HCT116 (cell line): ENCODE results near the gene SLC35G6. TPM values are rescaled to one million over a fixed set of nuclear protein-coding genes. Genes with fewer than 3 reads are reported as not detected.

Experiments
- ATAC-seq: fragments of 200-7000 bp; cut with Tn5 transposase; 2 replicates; pipeline ENCODE4 v1.9.1; 2020; ENCODE audit warnings: mild to moderate bottlenecking, moderate library complexity
- BruUV-seq: library from RNA; stranded (reverse); fragments of 400-500 nt; replicated peaks from 2 replicates; lab custom pipeline; 2021; lab: Mats Ljungman, UMichigan
- CTCF ChIA-PET: fragments of 300-600 bp; sonication (Branson Sonifier 250); formaldehyde crosslinking; loops from one replicate; lab custom pipeline; 2021; ENCODE audit warnings: antibody characterized with exemption; lab: Charles Lee
- POLR2A ChIA-PET: fragments of 300-600, 350-600 bp; sonication (Branson Sonifier 250); formaldehyde crosslinking; loops from one replicate; lab custom pipeline; 2021; ENCODE audit warnings: antibody characterized with exemption; lab: Charles Lee
- RAD21 ChIA-PET, 2 experiments: fragments of 300-600 bp; sonication (Branson Sonifier 250); formaldehyde crosslinking; loops; one replicate each; lab custom pipeline; 2023; ENCODE audit warnings: low total read pairs in 2 of 2; ENCODE audit not compliant: uncharacterized antibody in 2 of 2, unreplicated experiment in 2 of 2, low non-redundant PET in 1 of 2; lab: Charles Lee
- DNase-seq: peaks from one replicate; pipeline ENCODE4 v3.0.0-alpha.2; 2010; ENCODE audit warnings: low read depth, low spot score
- H2AFZ ChIP-seq: fragments of 200-600 bp; shearing (Covaris generic), sonication (generic); 2 replicates; pipeline ENCODE4 v1.6.1; 2017; ENCODE audit warnings: low read depth, mixed run types, mixed read lengths, antibody characterized with exemption, low read length; ENCODE audit not compliant: poor library complexity, severe bottlenecking
- H3K27ac ChIP-seq: 2 replicates; pipeline ENCODE4 v1.5.1; 2012; ENCODE audit warnings: low read depth, low read length
- H3K27me3 ChIP-seq: fragments of 200-600 bp; sonication (generic); 2 replicates; pipeline ENCODE4 v1.6.1; 2016; ENCODE audit warnings: mixed run types, low read length, mixed read lengths; ENCODE audit not compliant: insufficient read depth
- H3K36me3 ChIP-seq, 2 experiments: fragments of 200-500 bp in 1 of 2; fragments of 200-600 bp in 1 of 2; sonication (Bioruptor generic) in 1 of 2; sonication (generic) in 1 of 2; 2 replicates each; pipeline versions ENCODE4 v1.5.1 to v1.6.1; 2014 to 2016; ENCODE audit warnings: low read length in 2 of 2, inconsistent platforms in 1 of 2, mixed read lengths in 1 of 2, mixed run types in 1 of 2; ENCODE audit not compliant: insufficient read depth in 2 of 2, control insufficient read depth in 1 of 2
- H3K4me1 ChIP-seq, 2 experiments: fragments of 200-600 bp in 1 of 2; sonication (generic) in 1 of 2; 2 replicates each; pipeline versions ENCODE4 v1.5.1 to v1.6.1; 2012 to 2017; ENCODE audit warnings: low read length in 2 of 2, inconsistent platforms in 1 of 2, mild to moderate bottlenecking in 1 of 2, mixed read lengths in 1 of 2, mixed run types in 1 of 2, moderate library complexity in 1 of 2; ENCODE audit not compliant: insufficient read depth in 2 of 2, control insufficient read depth in 1 of 2
- H3K4me2 ChIP-seq: fragments of 200-600 bp; sonication (generic); 2 replicates; pipeline ENCODE4 v1.6.1; 2017; ENCODE audit warnings: mixed run types, low read length, mixed read lengths
- H3K4me3 ChIP-seq, 2 experiments: fragments of 200-600 bp in 1 of 2; sonication (generic) in 1 of 2; replicated peaks in 1 of 2; 2 replicates each; pipeline ENCODE4 v1.5.1; 2011 to 2016; ENCODE audit warnings: low read length in 2 of 2, control low read depth in 1 of 2, low read depth in 1 of 2, mild to moderate bottlenecking in 1 of 2, mixed read lengths in 1 of 2, mixed run types in 1 of 2
- H3K79me2 ChIP-seq: fragments of 200-600 bp; sonication (generic); 2 replicates; pipeline ENCODE4 v1.6.1; 2017; ENCODE audit warnings: mild to moderate bottlenecking, mixed run types, low read length, moderate library complexity, mixed read lengths; ENCODE audit not compliant: insufficient read depth
- H3K9ac ChIP-seq: fragments of 200-600 bp; sonication (generic); 2 replicates; pipeline ENCODE4 v1.6.1; 2016; ENCODE audit warnings: low read length, mixed read lengths
- H3K9me2 ChIP-seq: fragments of 200-600 bp; sonication (generic), shearing (Covaris generic); 2 replicates; pipeline ENCODE4 v1.6.1; 2017; ENCODE audit warnings: mixed run types, mild to moderate bottlenecking, moderate library complexity; ENCODE audit not compliant: insufficient read depth
- H3K9me3 ChIP-seq, 2 experiments: fragments of 200-500 bp in 1 of 2; fragments of 200-600 bp in 1 of 2; sonication (Bioruptor generic) in 1 of 2; sonication (generic) in 1 of 2; 2 replicates each; pipeline ENCODE4 v1.6.1; 2014 to 2017; ENCODE audit warnings: low read length in 2 of 2, mixed read lengths in 2 of 2, inconsistent platforms in 1 of 2, low read depth in 1 of 2, mild to moderate bottlenecking in 1 of 2, mixed run types in 1 of 2, moderate library complexity in 1 of 2; ENCODE audit not compliant: control insufficient read depth in 1 of 2, insufficient read depth in 1 of 2
- H4K20me1 ChIP-seq: fragments of 200-600 bp; sonication (generic), shearing (Covaris generic); 2 replicates; pipeline ENCODE4 v1.6.1; 2017; ENCODE audit warnings: mixed run types, mild to moderate bottlenecking, moderate library complexity; ENCODE audit not compliant: insufficient read depth
- CEBPB ChIP-seq: IDR thresholded peaks from 2 replicates; pipeline ENCODE4 v1.6.1; 2012; ENCODE audit warnings: low read depth
- EGR1 ChIP-seq: IDR thresholded peaks from 2 replicates; pipeline ENCODE4 v1.6.1; 2012; ENCODE audit warnings: low read depth
- ELF1 ChIP-seq: IDR thresholded peaks from 2 replicates; pipeline ENCODE4 v1.6.1; 2012; ENCODE audit warnings: low read depth, borderline replicate concordance
- EZH2 ChIP-seq: fragments of 200-600 bp; sonication (generic); IDR thresholded peaks from 2 replicates; pipeline ENCODE4 v1.6.1; 2017; ENCODE audit warnings: antibody characterized with exemption, mixed run types
- EZH2phosphoT487 ChIP-seq: fragments of 200-600 bp; IDR thresholded peaks from 2 replicates; pipeline ENCODE4 v1.6.1; 2018; ENCODE audit warnings: antibody characterized with exemption, borderline replicate concordance
- POLR2A ChIP-seq: IDR thresholded peaks from 2 replicates; pipeline ENCODE4 v1.7.0; 2011; ENCODE audit warnings: borderline replicate concordance; ENCODE audit not compliant: insufficient read depth, insufficient read length; ENCODE audit errors: extremely low read depth
- RAD21 ChIP-seq: IDR thresholded peaks from 2 replicates; pipeline ENCODE4 v1.6.1; 2012; ENCODE audit warnings: low read depth, mild to moderate bottlenecking
- SRF ChIP-seq: IDR thresholded peaks from 2 replicates; pipeline ENCODE4 v1.6.1; 2012; ENCODE audit warnings: low read depth
- YY1 ChIP-seq: IDR thresholded peaks from 2 replicates; pipeline ENCODE4 v1.6.1; 2011; ENCODE audit warnings: low read length, low read depth, moderate library complexity, mild to moderate bottlenecking; ENCODE audit not compliant: insufficient replicate concordance; ENCODE audit errors: extremely low read depth
- ZFX ChIP-seq: fragments of 450-650 bp; IDR thresholded peaks from 2 replicates; pipeline ENCODE4 v1.6.1; 2017
- ZNF274 ChIP-seq: fragments of 200-500 bp; sonication (Bioruptor generic); IDR thresholded peaks from 2 replicates; pipeline ENCODE4 v1.6.1; 2014; ENCODE audit warnings: mild to moderate bottlenecking, low read depth, low read length, inconsistent platforms
- intact Hi-C: fragments of 100-400 bp; cut with micrococcal nuclease; formaldehyde crosslinking; loops from 2 replicates; pipeline ENCODE4 v1.10.0; 2022
- total RNA-seq: library from RNA; stranded (reverse); gene quantifications from one replicate; pipeline ENCODE4 v1.2.1, GENCODE V29; 2021; ENCODE audit not compliant: unreplicated experiment
- TF ChIP-seq, protein P1 (sequence below): IDR thresholded peaks from 2 replicates; pipeline ENCODE4 v1.6.1; 2012
- TF ChIP-seq, protein P2 (sequence below): IDR thresholded peaks from 2 replicates; pipeline ENCODE4 v1.6.1; 2011; ENCODE audit warnings: mild to moderate bottlenecking, low read length, moderate library complexity; ENCODE audit not compliant: insufficient replicate concordance; ENCODE audit errors: extremely low read depth
- TF ChIP-seq, protein P3 (sequence below), 3 experiments: fragments of 200-600 bp in 1 of 3; sonication (generic) in 1 of 3; IDR thresholded peaks in 2 of 3; conservative IDR thresholded peaks in 1 of 3; 2 replicates each; pipeline ENCODE4 v1.5.1; 2012 to 2017; ENCODE audit warnings: low read depth in 2 of 3, low read length in 2 of 3, antibody characterized with exemption in 1 of 3, borderline replicate concordance in 1 of 3, control low read depth in 1 of 3, mild to moderate bottlenecking in 1 of 3, mixed read lengths in 1 of 3, mixed run types in 1 of 3, moderate library complexity in 1 of 3; ENCODE audit not compliant: insufficient read depth in 1 of 3

The SLC35G6 gene
- total RNA-seq, 1 experiment from 2014 or later, result not detected

DNA sequence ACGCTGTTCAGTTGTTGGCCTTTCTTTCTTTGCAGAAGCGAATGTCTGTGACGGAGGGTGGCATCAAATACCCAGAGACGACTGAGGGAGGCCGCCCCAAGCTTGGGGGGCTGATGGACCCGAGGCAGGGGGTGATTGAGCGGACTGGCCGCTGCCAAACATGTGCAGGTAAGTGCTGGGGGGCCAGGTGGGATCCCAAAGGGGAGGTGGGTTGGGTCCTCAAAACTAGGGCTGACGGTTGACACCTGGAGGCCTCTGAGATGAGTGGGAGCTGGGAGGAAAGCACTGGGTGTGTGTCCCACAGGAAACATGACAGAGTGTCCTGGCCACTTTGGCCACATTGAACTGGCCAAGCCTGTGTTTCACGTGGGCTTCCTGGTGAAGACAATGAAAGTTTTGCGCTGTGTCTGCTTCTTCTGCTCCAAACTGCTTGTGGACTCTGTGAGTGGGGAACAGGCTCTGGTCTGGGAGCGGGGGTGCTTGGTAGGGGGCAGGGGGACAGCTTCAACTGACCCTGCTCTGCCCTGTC, 14.7 kb downstream of the SLC35G6 start:
- Histone ChIP-seq H3K4me3 (no peak overlapping the region), H3K9me2 (no peaks in the 10 kb centered on the region), H3K9ac (no peak overlapping the region), H3K4me2 (no peak overlapping the region), H3K27ac (no peak overlapping the region), H4K20me1 (peaks cover 23% of the 10 kb centered on the region; the same call in 1 of the 2 replicates), H2AFZ (no peak overlapping the region), H3K4me1 (no peaks in the 10 kb centered on the region), H3K36me3 (peaks cover 51 to 70% of the 10 kb centered on the region in 2 experiments), H3K79me2 (peaks cover 91% of the 10 kb centered on the region), H3K27me3 (no peaks in the 10 kb centered on the region), H3K9me3 (no peaks in the 10 kb centered on the region)
- POLR2A ChIA-PET, result no interaction called here
- BruUV-seq, result no TSS peak
- ATAC-seq, result no peak
- DNase-seq, result no peak
- intact Hi-C loops, result no loop called here
- TF ChIP-seq EGR1, result no peak
- TF ChIP-seq EZH2, result no peak
- TF ChIP-seq, protein P1, sequence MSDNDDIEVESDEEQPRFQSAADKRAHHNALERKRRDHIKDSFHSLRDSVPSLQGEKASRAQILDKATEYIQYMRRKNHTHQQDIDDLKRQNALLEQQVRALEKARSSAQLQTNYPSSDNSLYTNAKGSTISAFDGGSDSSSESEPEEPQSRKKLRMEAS, result no peak
- no peak for TF ChIP-seq ELF1
- no peak for TF ChIP-seq POLR2A
- no peak for TF ChIP-seq EZH2phosphoT487
- no peak for TF ChIP-seq SRF
- TF ChIP-seq, protein P2, sequence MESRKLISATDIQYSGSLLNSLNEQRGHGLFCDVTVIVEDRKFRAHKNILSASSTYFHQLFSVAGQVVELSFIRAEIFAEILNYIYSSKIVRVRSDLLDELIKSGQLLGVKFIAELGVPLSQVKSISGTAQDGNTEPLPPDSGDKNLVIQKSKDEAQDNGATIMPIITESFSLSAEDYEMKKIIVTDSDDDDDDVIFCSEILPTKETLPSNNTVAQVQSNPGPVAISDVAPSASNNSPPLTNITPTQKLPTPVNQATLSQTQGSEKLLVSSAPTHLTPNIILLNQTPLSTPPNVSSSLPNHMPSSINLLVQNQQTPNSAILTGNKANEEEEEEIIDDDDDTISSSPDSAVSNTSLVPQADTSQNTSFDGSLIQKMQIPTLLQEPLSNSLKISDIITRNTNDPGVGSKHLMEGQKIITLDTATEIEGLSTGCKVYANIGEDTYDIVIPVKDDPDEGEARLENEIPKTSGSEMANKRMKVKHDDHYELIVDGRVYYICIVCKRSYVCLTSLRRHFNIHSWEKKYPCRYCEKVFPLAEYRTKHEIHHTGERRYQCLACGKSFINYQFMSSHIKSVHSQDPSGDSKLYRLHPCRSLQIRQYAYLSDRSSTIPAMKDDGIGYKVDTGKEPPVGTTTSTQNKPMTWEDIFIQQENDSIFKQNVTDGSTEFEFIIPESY, result no peak
- TF ChIP-seq, protein P3, sequence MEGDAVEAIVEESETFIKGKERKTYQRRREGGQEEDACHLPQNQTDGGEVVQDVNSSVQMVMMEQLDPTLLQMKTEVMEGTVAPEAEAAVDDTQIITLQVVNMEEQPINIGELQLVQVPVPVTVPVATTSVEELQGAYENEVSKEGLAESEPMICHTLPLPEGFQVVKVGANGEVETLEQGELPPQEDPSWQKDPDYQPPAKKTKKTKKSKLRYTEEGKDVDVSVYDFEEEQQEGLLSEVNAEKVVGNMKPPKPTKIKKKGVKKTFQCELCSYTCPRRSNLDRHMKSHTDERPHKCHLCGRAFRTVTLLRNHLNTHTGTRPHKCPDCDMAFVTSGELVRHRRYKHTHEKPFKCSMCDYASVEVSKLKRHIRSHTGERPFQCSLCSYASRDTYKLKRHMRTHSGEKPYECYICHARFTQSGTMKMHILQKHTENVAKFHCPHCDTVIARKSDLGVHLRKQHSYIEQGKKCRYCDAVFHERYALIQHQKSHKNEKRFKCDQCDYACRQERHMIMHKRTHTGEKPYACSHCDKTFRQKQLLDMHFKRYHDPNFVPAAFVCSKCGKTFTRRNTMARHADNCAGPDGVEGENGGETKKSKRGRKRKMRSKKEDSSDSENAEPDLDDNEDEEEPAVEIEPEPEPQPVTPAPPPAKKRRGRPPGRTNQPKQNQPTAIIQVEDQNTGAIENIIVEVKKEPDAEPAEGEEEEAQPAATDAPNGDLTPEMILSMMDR (IDR thresholded peaks at IDR 0.05 in 2 of 3, conservative IDR thresholded peaks at IDR 0.05 in 1 of 3; ENCODE audit: borderline replicate concordance in 1 of 3, insufficient read depth in 1 of 3, low read depth in 2 of 3, low read length in 2 of 3), result no peak
- no peak for TF ChIP-seq CEBPB
- TF ChIP-seq RAD21, result no peak
- TF ChIP-seq ZFX, result no peak
- TF ChIP-seq YY1, result no peak
- no peak for TF ChIP-seq ZNF274
- RAD21 ChIA-PET, result no interaction called here
- CTCF ChIA-PET, result no interaction called here
